ENCODE results near the gene IL36RN. TPM values are rescaled to one million over a fixed set of nuclear protein-coding genes. Genes with fewer than 3 reads are reported as not detected.

The IL36RN gene
- total and polyA plus RNA-seq, 4 donors = not detected

DNA sequence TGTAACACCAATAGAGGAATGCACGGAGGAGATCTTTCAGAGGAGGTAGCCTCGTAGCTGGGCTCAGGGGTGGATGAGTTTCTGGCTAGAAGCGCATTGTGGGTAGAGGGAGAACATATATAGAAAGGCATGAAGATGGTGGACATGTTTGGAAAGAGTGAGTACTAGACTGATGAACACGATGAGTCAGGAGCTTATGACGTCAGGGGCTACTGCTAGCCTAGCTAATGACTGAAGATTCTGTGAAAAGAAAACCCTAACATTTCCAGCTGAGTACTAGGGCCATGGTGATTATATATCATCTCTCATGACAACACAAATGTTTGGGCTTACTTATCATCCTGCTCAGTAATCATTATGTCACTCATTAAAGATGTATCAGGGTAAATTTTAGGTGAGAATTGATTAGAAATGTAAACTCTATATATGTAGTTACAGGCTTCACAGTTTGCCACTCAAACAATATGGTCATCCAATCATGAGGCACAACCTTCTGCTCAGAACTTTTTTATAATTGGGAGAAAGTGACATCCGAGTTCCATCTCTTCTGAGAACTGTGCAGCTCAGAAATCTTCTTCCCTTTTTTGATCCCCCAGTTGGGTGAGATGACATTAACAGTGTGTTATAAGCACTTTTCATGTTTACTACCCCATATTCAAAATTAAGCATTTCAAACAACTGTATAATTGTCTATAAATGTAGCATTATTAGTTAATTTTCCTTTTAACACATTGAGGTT lies 46.2 kb downstream of the IL36RN start:
- WGBS = 80% methylated on average over 6 of the region's 6 CpGs
- TF ChIP-seq TAF1 (conservative IDR thresholded peaks at IDR 0.05) = no peak
- no peak for TF ChIP-seq EGR1 (IDR thresholded peaks at IDR 0.05; ENCODE audit: low read depth in 2 of 2)
- no peak for TF ChIP-seq FOXA2 (IDR thresholded peaks at IDR 0.05)
- TF ChIP-seq, protein P1, sequence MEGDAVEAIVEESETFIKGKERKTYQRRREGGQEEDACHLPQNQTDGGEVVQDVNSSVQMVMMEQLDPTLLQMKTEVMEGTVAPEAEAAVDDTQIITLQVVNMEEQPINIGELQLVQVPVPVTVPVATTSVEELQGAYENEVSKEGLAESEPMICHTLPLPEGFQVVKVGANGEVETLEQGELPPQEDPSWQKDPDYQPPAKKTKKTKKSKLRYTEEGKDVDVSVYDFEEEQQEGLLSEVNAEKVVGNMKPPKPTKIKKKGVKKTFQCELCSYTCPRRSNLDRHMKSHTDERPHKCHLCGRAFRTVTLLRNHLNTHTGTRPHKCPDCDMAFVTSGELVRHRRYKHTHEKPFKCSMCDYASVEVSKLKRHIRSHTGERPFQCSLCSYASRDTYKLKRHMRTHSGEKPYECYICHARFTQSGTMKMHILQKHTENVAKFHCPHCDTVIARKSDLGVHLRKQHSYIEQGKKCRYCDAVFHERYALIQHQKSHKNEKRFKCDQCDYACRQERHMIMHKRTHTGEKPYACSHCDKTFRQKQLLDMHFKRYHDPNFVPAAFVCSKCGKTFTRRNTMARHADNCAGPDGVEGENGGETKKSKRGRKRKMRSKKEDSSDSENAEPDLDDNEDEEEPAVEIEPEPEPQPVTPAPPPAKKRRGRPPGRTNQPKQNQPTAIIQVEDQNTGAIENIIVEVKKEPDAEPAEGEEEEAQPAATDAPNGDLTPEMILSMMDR (IDR thresholded peaks at IDR 0.05; ENCODE audit: low read depth, low read length, missing input control) = no peak
- no peak for TF ChIP-seq GABPA (IDR thresholded peaks at IDR 0.05 in 1 of 2, conservative IDR thresholded peaks at IDR 0.05 in 1 of 2)
- TF ChIP-seq YY1 (IDR thresholded peaks at IDR 0.05) = no peak
- no peak for TF ChIP-seq RAD21 (IDR thresholded peaks at IDR 0.05)
- no peak for TF ChIP-seq RXRA (IDR thresholded peaks at IDR 0.05)
- no peak for TF ChIP-seq HNF4G (IDR thresholded peaks at IDR 0.05)
- TF ChIP-seq, protein P2, sequence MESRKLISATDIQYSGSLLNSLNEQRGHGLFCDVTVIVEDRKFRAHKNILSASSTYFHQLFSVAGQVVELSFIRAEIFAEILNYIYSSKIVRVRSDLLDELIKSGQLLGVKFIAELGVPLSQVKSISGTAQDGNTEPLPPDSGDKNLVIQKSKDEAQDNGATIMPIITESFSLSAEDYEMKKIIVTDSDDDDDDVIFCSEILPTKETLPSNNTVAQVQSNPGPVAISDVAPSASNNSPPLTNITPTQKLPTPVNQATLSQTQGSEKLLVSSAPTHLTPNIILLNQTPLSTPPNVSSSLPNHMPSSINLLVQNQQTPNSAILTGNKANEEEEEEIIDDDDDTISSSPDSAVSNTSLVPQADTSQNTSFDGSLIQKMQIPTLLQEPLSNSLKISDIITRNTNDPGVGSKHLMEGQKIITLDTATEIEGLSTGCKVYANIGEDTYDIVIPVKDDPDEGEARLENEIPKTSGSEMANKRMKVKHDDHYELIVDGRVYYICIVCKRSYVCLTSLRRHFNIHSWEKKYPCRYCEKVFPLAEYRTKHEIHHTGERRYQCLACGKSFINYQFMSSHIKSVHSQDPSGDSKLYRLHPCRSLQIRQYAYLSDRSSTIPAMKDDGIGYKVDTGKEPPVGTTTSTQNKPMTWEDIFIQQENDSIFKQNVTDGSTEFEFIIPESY (IDR thresholded peaks at IDR 0.05) = no peak
- TF ChIP-seq FOXA1 (IDR thresholded peaks at IDR 0.05) = no peak
- TF ChIP-seq, protein P3, sequence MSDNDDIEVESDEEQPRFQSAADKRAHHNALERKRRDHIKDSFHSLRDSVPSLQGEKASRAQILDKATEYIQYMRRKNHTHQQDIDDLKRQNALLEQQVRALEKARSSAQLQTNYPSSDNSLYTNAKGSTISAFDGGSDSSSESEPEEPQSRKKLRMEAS (IDR thresholded peaks at IDR 0.05) = no peak
- no peak for TF ChIP-seq HNF4A (conservative IDR thresholded peaks at IDR 0.05)
- no peak for TF ChIP-seq JUND (IDR thresholded peaks at IDR 0.05)
- DNase-seq (ENCODE audit: low spot score) = no peak
- H3K9ac ChIP-seq (ENCODE audit: low read depth in 1 of 2, low read length in 2 of 2) = no peak overlapping the region
- no peak overlapping the region for H3K27ac ChIP-seq (ENCODE audit: low read depth in 1 of 2, low read length in 2 of 2)
- H3K4me3 ChIP-seq (ENCODE audit: low read depth in 1 of 3, low read length in 3 of 3) = no peak overlapping the region
- no peaks in the 10 kb centered on the region for H3K4me1 ChIP-seq (ENCODE audit: control insufficient read depth in 4 of 4, insufficient read depth in 4 of 4, low read length in 3 of 4)
- no peaks in the 10 kb centered on the region for H3K36me3 ChIP-seq (ENCODE audit: control insufficient read depth in 4 of 4, insufficient read depth in 3 of 4, low read depth in 1 of 4, low read length in 3 of 4)
- H3K9me3 ChIP-seq (ENCODE audit: control insufficient read depth in 4 of 4, low read length in 3 of 4) = no peaks in the 10 kb centered on the region
- H3K27me3 ChIP-seq (ENCODE audit: control insufficient read depth in 4 of 4, insufficient read depth in 4 of 4, low read length in 3 of 4) = no peaks in the 10 kb centered on the region

DNA sequence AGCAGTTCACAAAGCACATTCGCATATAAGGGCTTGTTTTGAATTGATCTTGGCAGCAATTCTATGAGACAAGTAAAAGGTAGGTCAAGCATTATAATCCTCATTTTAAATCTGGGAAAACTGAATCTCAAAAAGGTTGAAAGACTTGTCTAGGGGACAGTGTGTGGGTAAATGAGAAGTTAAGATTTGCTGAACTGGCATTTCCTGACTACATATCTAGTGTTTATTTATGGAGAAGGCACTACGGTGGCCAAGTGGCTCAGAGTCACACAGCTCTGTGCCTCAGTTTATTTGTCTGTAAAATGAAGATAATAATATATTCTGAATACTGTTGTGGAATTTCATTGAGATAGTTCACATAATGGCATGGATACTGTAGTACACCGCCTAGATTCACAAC lies 52.1 kb downstream of the IL36RN start:
- Histone ChIP-seq H3K9me3 (ENCODE audit: control insufficient read depth in 4 of 4, low read length in 3 of 4) (no peaks in the 10 kb centered on the region), H3K9ac (ENCODE audit: low read depth in 1 of 2, low read length in 2 of 2) (no peak overlapping the region), H3K27ac (ENCODE audit: low read depth in 1 of 2, low read length in 2 of 2) (no peak overlapping the region), H3K36me3 (ENCODE audit: control insufficient read depth in 4 of 4, insufficient read depth in 3 of 4, low read depth in 1 of 4, low read length in 3 of 4) (no peaks in the 10 kb centered on the region), H3K27me3 (ENCODE audit: control insufficient read depth in 4 of 4, insufficient read depth in 4 of 4, low read length in 3 of 4) (no peaks in the 10 kb centered on the region), H3K4me1 (ENCODE audit: control insufficient read depth in 4 of 4, insufficient read depth in 4 of 4, low read length in 3 of 4) (peaks cover 0 to 7% (median 1%) of the 10 kb centered on the region in 4 donors), H3K4me3 (ENCODE audit: low read depth in 1 of 3, low read length in 3 of 3) (no peak overlapping the region)
- WGBS = 70% methylated on average over 3 of the region's 3 CpGs
- no peak for DNase-seq (ENCODE audit: low spot score)
- TF ChIP-seq FOXA1 (IDR thresholded peaks at IDR 0.05) = no peak
- TF ChIP-seq, protein P4, sequence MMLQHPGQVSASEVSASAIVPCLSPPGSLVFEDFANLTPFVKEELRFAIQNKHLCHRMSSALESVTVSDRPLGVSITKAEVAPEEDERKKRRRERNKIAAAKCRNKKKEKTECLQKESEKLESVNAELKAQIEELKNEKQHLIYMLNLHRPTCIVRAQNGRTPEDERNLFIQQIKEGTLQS (IDR thresholded peaks at IDR 0.05) = no peak
- TF ChIP-seq RAD21 (IDR thresholded peaks at IDR 0.05) = no peak
- TF ChIP-seq YY1 (IDR thresholded peaks at IDR 0.05) = no peak
- TF ChIP-seq, protein P5, sequence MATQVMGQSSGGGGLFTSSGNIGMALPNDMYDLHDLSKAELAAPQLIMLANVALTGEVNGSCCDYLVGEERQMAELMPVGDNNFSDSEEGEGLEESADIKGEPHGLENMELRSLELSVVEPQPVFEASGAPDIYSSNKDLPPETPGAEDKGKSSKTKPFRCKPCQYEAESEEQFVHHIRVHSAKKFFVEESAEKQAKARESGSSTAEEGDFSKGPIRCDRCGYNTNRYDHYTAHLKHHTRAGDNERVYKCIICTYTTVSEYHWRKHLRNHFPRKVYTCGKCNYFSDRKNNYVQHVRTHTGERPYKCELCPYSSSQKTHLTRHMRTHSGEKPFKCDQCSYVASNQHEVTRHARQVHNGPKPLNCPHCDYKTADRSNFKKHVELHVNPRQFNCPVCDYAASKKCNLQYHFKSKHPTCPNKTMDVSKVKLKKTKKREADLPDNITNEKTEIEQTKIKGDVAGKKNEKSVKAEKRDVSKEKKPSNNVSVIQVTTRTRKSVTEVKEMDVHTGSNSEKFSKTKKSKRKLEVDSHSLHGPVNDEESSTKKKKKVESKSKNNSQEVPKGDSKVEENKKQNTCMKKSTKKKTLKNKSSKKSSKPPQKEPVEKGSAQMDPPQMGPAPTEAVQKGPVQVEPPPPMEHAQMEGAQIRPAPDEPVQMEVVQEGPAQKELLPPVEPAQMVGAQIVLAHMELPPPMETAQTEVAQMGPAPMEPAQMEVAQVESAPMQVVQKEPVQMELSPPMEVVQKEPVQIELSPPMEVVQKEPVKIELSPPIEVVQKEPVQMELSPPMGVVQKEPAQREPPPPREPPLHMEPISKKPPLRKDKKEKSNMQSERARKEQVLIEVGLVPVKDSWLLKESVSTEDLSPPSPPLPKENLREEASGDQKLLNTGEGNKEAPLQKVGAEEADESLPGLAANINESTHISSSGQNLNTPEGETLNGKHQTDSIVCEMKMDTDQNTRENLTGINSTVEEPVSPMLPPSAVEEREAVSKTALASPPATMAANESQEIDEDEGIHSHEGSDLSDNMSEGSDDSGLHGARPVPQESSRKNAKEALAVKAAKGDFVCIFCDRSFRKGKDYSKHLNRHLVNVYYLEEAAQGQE (IDR thresholded peaks at IDR 0.05) = no peak

Data from liver (tissue), 9 donors.